Urothelium cell line (cell line): ENCODE measurements around the gene CLEC14A.

Experiments used
- DNase-seq: peaks from one replicate; pipeline ENCODE4 v3.0.0; 2011; ENCODE audit warnings: low spot score, mixed read lengths
- FAIRE-seq: peaks from 2 replicates; lab custom pipeline; 2011; peaks lifted over from hg19 to GRCh38; lab: Jason Lieb, UNC

CLEC14A gene

GRCh38 chr14:38248321-38249028, 7.4 kb downstream of the CLEC14A start:
- no peak for DNase-seq
- FAIRE-seq = no peak

- no peak for DNase-seq
- FAIRE-seq = no peak
Observed at GRCh38 chr14:38243696-38244240, 12.1 kb downstream of the CLEC14A start.

- no peak for DNase-seq
- no peak for FAIRE-seq
Observed at GRCh38 chr14:38238878-38239277, 17.0 kb downstream of the CLEC14A start.

GRCh38 chr14:38238332-38238731, 17.6 kb downstream of the CLEC14A start:
- no peak for DNase-seq
- FAIRE-seq = no peak

- FAIRE-seq = no peak
- DNase-seq = no peak
Observed at GRCh38 chr14:38233218-38233617, 22.7 kb downstream of the CLEC14A start.

- FAIRE-seq = no peak
- no peak for DNase-seq
Observed at GRCh38 chr14:38226366-38226765, 29.5 kb downstream of the CLEC14A start.

- FAIRE-seq = no peak
- no peak for DNase-seq
Observed at GRCh38 chr14:38225946-38226345, 29.9 kb downstream of the CLEC14A start.

GRCh38 chr14:38224338-38224737, 31.6 kb downstream of the CLEC14A start:
- FAIRE-seq = no peak
- no peak for DNase-seq

GRCh38 chr14:38221077-38221476, 34.8 kb downstream of the CLEC14A start:
- DNase-seq (no peak), FAIRE-seq (no peak)

- DNase-seq = no peak
- FAIRE-seq = no peak
Observed at GRCh38 chr14:38217553-38217952, 38.3 kb downstream of the CLEC14A start.

GRCh38 chr14:38213001-38213400, 42.9 kb downstream of the CLEC14A start:
- FAIRE-seq (no peak), DNase-seq (no peak)

GRCh38 chr14:38212111-38212510, 43.8 kb downstream of the CLEC14A start:
- no peak for FAIRE-seq
- no peak for DNase-seq

GRCh38 chr14:38211255-38211735, 44.6 kb downstream of the CLEC14A start:
- DNase-seq (no peak), FAIRE-seq (no peak)

GRCh38 chr14:38210587-38211216, 45.2 kb downstream of the CLEC14A start:
- peak; percentile 39 for DNase-seq
- no peak for FAIRE-seq

GRCh38 chr14:38209572-38210557, 46.0 kb downstream of the CLEC14A start:
- DNase-seq (peak; percentile 38), FAIRE-seq (no peak)

GRCh38 chr14:38208618-38209562, 47.0 kb downstream of the CLEC14A start:
- DNase-seq (peak; percentile 34), FAIRE-seq (no peak)

GRCh38 chr14:38207736-38208617, 47.9 kb downstream of the CLEC14A start, which contains the start of gene SSTR1:
TSS of gene SSTR1 (plus strand) at chr14:38207904. CDS start at chr14:38209390, 1,486 bp downstream.
- no peak for DNase-seq
- no peak for FAIRE-seq

GRCh38 chr14:38207377-38207735, 48.5 kb downstream of the CLEC14A start:
- DNase-seq (no peak), FAIRE-seq (no peak)
